PC-3 (cell line): ENCODE data around the gene DNAJC19.

Experiments
- EZH2 ChIP-seq: fragments of 300-600 bp; sonication (generic); IDR thresholded peaks from one replicate; pipeline ENCODE4 v1.6.1; 2017; ENCODE audit warnings: antibody characterized with exemption, mild to moderate bottlenecking, low read length; ENCODE audit not compliant: unreplicated experiment
- EZH2phosphoT487 ChIP-seq: fragments of 300-600 bp; sonication (generic); IDR thresholded peaks from 2 replicates; pipeline ENCODE4 v1.6.1; 2018; ENCODE audit warnings: mild to moderate bottlenecking, antibody characterized with exemption, low read length, borderline replicate concordance
- TF ChIP-seq, protein P1 (sequence below): fragments of 300-600 bp; sonication (generic); conservative IDR thresholded peaks from 2 replicates; pipeline ENCODE4 v1.5.1; 2017; ENCODE audit warnings: antibody characterized with exemption, low read depth, mild to moderate bottlenecking, low read length

DNA sequence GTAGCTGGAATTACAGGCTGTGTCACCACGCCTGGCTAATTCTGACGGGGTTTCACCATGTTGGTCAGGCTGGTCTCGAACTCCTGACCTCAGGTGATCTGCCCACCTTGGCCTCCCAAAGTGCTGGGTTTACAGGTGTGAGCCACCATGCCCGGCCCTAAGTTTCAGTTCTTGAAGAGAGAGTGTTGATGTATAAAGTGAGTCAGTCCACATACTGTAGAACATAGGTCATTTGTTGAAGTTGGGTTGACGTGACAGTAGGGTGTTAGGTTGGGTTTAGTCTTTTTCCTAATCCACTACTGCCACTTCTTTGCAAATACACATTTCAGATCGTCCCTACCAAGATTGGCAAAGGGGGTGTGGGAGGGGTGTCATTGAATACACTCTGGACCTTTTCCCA, 15.2 kb downstream of the DNAJC19 start:
- TF ChIP-seq EZH2 (no peak), EZH2phosphoT487 (no peak)
- TF ChIP-seq, protein P1, sequence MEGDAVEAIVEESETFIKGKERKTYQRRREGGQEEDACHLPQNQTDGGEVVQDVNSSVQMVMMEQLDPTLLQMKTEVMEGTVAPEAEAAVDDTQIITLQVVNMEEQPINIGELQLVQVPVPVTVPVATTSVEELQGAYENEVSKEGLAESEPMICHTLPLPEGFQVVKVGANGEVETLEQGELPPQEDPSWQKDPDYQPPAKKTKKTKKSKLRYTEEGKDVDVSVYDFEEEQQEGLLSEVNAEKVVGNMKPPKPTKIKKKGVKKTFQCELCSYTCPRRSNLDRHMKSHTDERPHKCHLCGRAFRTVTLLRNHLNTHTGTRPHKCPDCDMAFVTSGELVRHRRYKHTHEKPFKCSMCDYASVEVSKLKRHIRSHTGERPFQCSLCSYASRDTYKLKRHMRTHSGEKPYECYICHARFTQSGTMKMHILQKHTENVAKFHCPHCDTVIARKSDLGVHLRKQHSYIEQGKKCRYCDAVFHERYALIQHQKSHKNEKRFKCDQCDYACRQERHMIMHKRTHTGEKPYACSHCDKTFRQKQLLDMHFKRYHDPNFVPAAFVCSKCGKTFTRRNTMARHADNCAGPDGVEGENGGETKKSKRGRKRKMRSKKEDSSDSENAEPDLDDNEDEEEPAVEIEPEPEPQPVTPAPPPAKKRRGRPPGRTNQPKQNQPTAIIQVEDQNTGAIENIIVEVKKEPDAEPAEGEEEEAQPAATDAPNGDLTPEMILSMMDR, result no peak
